GM12878 (cell line): Measurements from ENCODE around the gene ESR1. TPM values are rescaled to one million over a fixed set of nuclear protein-coding genes. Genes with fewer than 3 reads are reported as not detected.

Experiments
- ATAC-seq: fragments of 200-7000 bp; cut with Tn5 transposase; 3 replicates; pipeline ENCODE4 v1.9.1; 2020; ENCODE audit warnings: mild to moderate bottlenecking, moderate library complexity
- BruUV-seq: library from RNA; stranded (reverse); fragments of 400-500 nt; replicated peaks from 2 replicates; lab custom pipeline; 2021; lab: Mats Ljungman, UMichigan
- CTCF ChIA-PET: fragments of 300-600 bp; sonication (Branson Sonifier 250); formaldehyde crosslinking; extraction: SDS; loops from one replicate; lab custom pipeline; 2021; ENCODE audit warnings: inconsistent platforms; lab: Yijun Ruan, JAX
- POLR2A ChIA-PET: fragments of 350-600 bp; formaldehyde crosslinking; extraction: SDS; loops from one replicate; lab custom pipeline; 2021; ENCODE audit warnings: inconsistent platforms; lab: Charles Lee
- RAD21 ChIA-PET: fragments of 300-600 bp; sonication (Branson Sonifier 250); formaldehyde crosslinking; loops from one replicate; lab custom pipeline; 2023; ENCODE audit warnings: antibody characterized with exemption; ENCODE audit not compliant: unreplicated experiment; lab: Charles Lee
- SMC1A ChIA-PET: fragments of 300-600 bp; sonication (Branson Sonifier 250); formaldehyde crosslinking; loops from one replicate; lab custom pipeline; 2023; ENCODE audit not compliant: unreplicated experiment, uncharacterized antibody; lab: Charles Lee
- DNase-seq: peaks from one replicate; pipeline ENCODE4 v3.0.0-alpha.2; 2011; ENCODE audit warnings: low read depth, low spot score
- FAIRE-seq: peaks from 3 replicates; lab custom pipeline; 2011; peaks lifted over from hg19 to GRCh38; lab: Jason Lieb, UNC
- H2AFZ ChIP-seq: 2 replicates; pipeline ENCODE4 v1.6.0; 2011; ENCODE audit warnings: low read depth, low read length, control low read depth; ENCODE audit not compliant: control insufficient read depth
- H3K27ac ChIP-seq: 2 replicates; pipeline ENCODE4 v1.5.1; 2011; ENCODE audit warnings: control low read depth; ENCODE audit not compliant: control insufficient read depth, insufficient read depth
- H3K27me3 ChIP-seq, 2 experiments: replicated peaks in 1 of 2; 2 replicates each; pipeline versions ENCODE4 v1.6.0 to v1.6.1; 2011; ENCODE audit warnings: low read length in 1 of 2; ENCODE audit not compliant: control insufficient read depth in 2 of 2, insufficient read depth in 2 of 2
- H3K36me3 ChIP-seq, 2 experiments: 2 replicates each; pipeline ENCODE4 v1.5.1; 2011; ENCODE audit warnings: low read length in 1 of 2; ENCODE audit not compliant: control insufficient read depth in 2 of 2, insufficient read depth in 2 of 2
- H3K4me1 ChIP-seq: 2 replicates; pipeline ENCODE4 v1.6.1; 2011; ENCODE audit warnings: mild to moderate bottlenecking, low read length, moderate library complexity, mixed read lengths; ENCODE audit not compliant: control insufficient read depth, insufficient read depth
- H3K4me2 ChIP-seq: 2 replicates; pipeline ENCODE4 v1.6.0; 2011; ENCODE audit warnings: control low read depth; ENCODE audit not compliant: control insufficient read depth, insufficient read depth
- H3K4me3 ChIP-seq: fragments of 200-600 bp; sonication (generic); 2 replicates; pipeline ENCODE4 v1.5.1; 2016
- H3K79me2 ChIP-seq: 2 replicates; pipeline ENCODE4 v1.6.0; 2011; ENCODE audit warnings: low read length; ENCODE audit not compliant: control insufficient read depth, insufficient read depth
- H3K9ac ChIP-seq: 2 replicates; pipeline ENCODE4 v1.8.0; 2011; ENCODE audit warnings: low read length, control low read depth, mixed read lengths; ENCODE audit not compliant: control insufficient read depth, insufficient read depth
- H3K9me3 ChIP-seq: replicated peaks from 3 replicates; pipeline ENCODE4 v1.5.1; 2011; ENCODE audit warnings: mild to moderate bottlenecking, low read length; ENCODE audit not compliant: control insufficient read depth, insufficient read depth
- H4K20me1 ChIP-seq: 2 replicates; pipeline ENCODE4 v1.6.0; 2011; ENCODE audit not compliant: control insufficient read depth, insufficient read depth
- EED ChIP-seq: sonication (generic); IDR thresholded peaks from 2 replicates; pipeline ENCODE4 v1.6.1; 2016; ENCODE audit warnings: antibody characterized with exemption, low read depth
- JUNB ChIP-seq: IDR thresholded peaks from 2 replicates; pipeline ENCODE4 v1.6.1; 2016; ENCODE audit warnings: antibody characterized with exemption, mild to moderate bottlenecking
- PAX5 ChIP-seq: IDR thresholded peaks from 2 replicates; pipeline ENCODE4 v1.6.1; 2011; ENCODE audit warnings: low read depth, low read length, borderline replicate concordance
- RB1 ChIP-seq: fragments of 450-650 bp; formaldehyde crosslinking; IDR thresholded peaks from 2 replicates; pipeline ENCODE4 v1.6.1; 2017; ENCODE audit warnings: mild to moderate bottlenecking, borderline replicate concordance
- RFX5 ChIP-seq: IDR thresholded peaks from 2 replicates; pipeline ENCODE4 v1.6.1; 2011; ENCODE audit warnings: low read depth, low read length, improper control_type of control experiment
- ZNF207 ChIP-seq: fragments of 450-650 bp; IDR thresholded peaks from 2 replicates; pipeline ENCODE4 v1.6.1; 2014; ENCODE audit warnings: antibody characterized with exemption, mild to moderate bottlenecking, borderline replicate concordance
- ZZZ3 ChIP-seq: IDR thresholded peaks from 2 replicates; pipeline ENCODE4 v1.6.1; 2011; ENCODE audit warnings: low read depth; ENCODE audit not compliant: control insufficient read depth, insufficient read length
- WGBS: methylation state at CpG from one replicate; pipeline ENCODE4 v1.1.6; 2016; ENCODE audit warnings: low lambda C conversion rate; ENCODE audit not compliant: insufficient replicate concordance, insufficient coverage; ENCODE audit errors: missing lambda C conversion rate; 5-methylcytosine and 5-hydroxymethylcytosine counted together
- in situ Hi-C: fragments of 300-500 bp; cut with MboI; formaldehyde crosslinking; loops from 9 replicates; pipeline ENCODE4 v1.14.3; 2018; ENCODE audit warnings: mixed read lengths
- intact Hi-C: fragments of 100-400 bp; cut with micrococcal nuclease; formaldehyde crosslinking; loops from one replicate; pipeline ENCODE4 v1.14.2; 2022; ENCODE audit not compliant: unreplicated experiment
- polyA plus RNA-seq, 11 experiments: library from polyadenylated mRNA; depleted of rRNA in 4 of 11; unstranded in 6 of 11; stranded (reverse) in 5 of 11; fragments of >200 nt; fragmentation: Nextera tagmentation in 4 of 11; fragmentation: Illumina TruSeq in 1 of 11; extraction: Ambion mirVana in 4 of 11; extraction: Trizol in 1 of 11; gene quantifications; 1 replicate in 1 of 11; 2 replicates in 10 of 11; pipeline versions ENCODE4 v1.2.1 to v1.2.3, GENCODE V29; 2011 to 2016; ENCODE audit warnings: inconsistent platforms in 2 of 11, missing spikeins in 2 of 11, low read depth in 1 of 11
- total RNA-seq, 4 experiments: library from RNA; depleted of rRNA in 3 of 4; stranded (reverse); fragments of >200 nt in 3 of 4; fragmentation: Illumina TruSeq in 1 of 4; extraction: Trizol in 1 of 4; gene quantifications; 2 replicates each; pipeline versions ENCODE4 v1.2.1 to v1.2.3, GENCODE V29; 2013 to 2021
- TF ChIP-seq, protein P1 (sequence below): IDR thresholded peaks from 2 replicates; pipeline ENCODE4 v1.6.1; 2012; ENCODE audit warnings: low read depth, low read length, improper control_type of control experiment

Gene ESR1
- total and polyA plus RNA-seq, 10 of the 15 experiments (the other 5 are each of a cell fraction or from before 2014, with no cell fraction given) = 0.03 to 0.51 (median 0.21) TPM; not detected in 4

- no peak for ATAC-seq
- Histone ChIP-seq H3K9me3 (no peaks in the 10 kb centered on the region), H3K9ac (no peak overlapping the region), H3K4me3 (no peak overlapping the region), H3K27me3 (no peaks in the 10 kb centered on the region; a peak in 1 of 4 replicates), H3K4me2 (no peak overlapping the region), H2AFZ (no peak overlapping the region), H3K36me3 (no peaks in the 10 kb centered on the region), H3K27ac (no peak overlapping the region), H4K20me1 (no peaks in the 10 kb centered on the region), H3K79me2 (no peaks in the 10 kb centered on the region), H3K4me1 (no peaks in the 10 kb centered on the region)
- intact Hi-C loops (no loop called here), in situ Hi-C loops (no loop called here)
- ChIA-PET RAD21 (no interaction called here), SMC1A (no interaction called here), POLR2A (no interaction called here), CTCF (no interaction called here)
- BruUV-seq = no TSS peak
- no peak for FAIRE-seq
- DNase-seq = no peak
- 14% methylated on average over 4 of the region's 4 CpGs for WGBS
- TF ChIP-seq, protein P1, sequence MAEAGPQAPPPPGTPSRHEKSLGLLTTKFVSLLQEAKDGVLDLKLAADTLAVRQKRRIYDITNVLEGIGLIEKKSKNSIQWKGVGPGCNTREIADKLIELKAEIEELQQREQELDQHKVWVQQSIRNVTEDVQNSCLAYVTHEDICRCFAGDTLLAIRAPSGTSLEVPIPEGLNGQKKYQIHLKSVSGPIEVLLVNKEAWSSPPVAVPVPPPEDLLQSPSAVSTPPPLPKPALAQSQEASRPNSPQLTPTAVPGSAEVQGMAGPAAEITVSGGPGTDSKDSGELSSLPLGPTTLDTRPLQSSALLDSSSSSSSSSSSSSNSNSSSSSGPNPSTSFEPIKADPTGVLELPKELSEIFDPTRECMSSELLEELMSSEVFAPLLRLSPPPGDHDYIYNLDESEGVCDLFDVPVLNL = no peak
- no peak for TF ChIP-seq EED
- no peak for TF ChIP-seq ZZZ3
- TF ChIP-seq PAX5 = no peak
- TF ChIP-seq RB1 = no peak
- TF ChIP-seq RFX5 = no peak
- TF ChIP-seq JUNB = no peak
- TF ChIP-seq ZNF207 = no peak
Observed at GRCh38 chr6:152085451-152085921, 278.0 kb downstream of the ESR1 start.
